H9 (cell line): Measurements from ENCODE around the gene SLC13A5. TPM values are rescaled to one million over a fixed set of nuclear protein-coding genes. Genes with fewer than 3 reads are reported as not detected.

Experiments
- DNase-seq: peaks from one replicate; pipeline ENCODE4 v3.0.0-alpha.2; 2017
- H2AFZ ChIP-seq: one replicate; pipeline ENCODE4 v1.6.1; 2013; ENCODE audit warnings: mild to moderate bottlenecking, low read length, control low read depth, moderate library complexity
- H2AK5ac ChIP-seq: 2 replicates; pipeline ENCODE4 v1.6.1; 2013; ENCODE audit warnings: low read length, control low read depth, mixed read lengths; ENCODE audit not compliant: insufficient read length
- H2BK120ac ChIP-seq: one replicate; pipeline ENCODE4 v1.6.1; 2013; ENCODE audit warnings: low read depth, mild to moderate bottlenecking, low read length, control low read depth, inconsistent platforms; ENCODE audit not compliant: poor library complexity, severe bottlenecking
- H2BK12ac ChIP-seq: 2 replicates; pipeline ENCODE4 v1.6.1; 2013; ENCODE audit warnings: low read length, control low read depth, mixed read lengths, low read depth; ENCODE audit not compliant: insufficient read length
- H2BK15ac ChIP-seq: 2 replicates; pipeline ENCODE4 v1.6.1; 2013; ENCODE audit warnings: low read depth, low read length, control low read depth
- H2BK20ac ChIP-seq: one replicate; pipeline ENCODE4 v1.6.1; 2013; ENCODE audit warnings: low read depth, mild to moderate bottlenecking, low read length, control low read depth, inconsistent platforms; ENCODE audit not compliant: poor library complexity, severe bottlenecking
- H2BK5ac ChIP-seq: 2 replicates; pipeline ENCODE4 v1.6.1; 2013; ENCODE audit warnings: low read length, control low read depth, mixed read lengths; ENCODE audit not compliant: insufficient read length
- H3K14ac ChIP-seq: 2 replicates; pipeline ENCODE4 v1.6.1; 2013; ENCODE audit warnings: low read length, control low read depth; ENCODE audit not compliant: insufficient read depth
- H3K18ac ChIP-seq: 2 replicates; pipeline ENCODE4 v1.6.1; 2013; ENCODE audit warnings: low read depth, mild to moderate bottlenecking, mixed read lengths, low read length, control low read depth; ENCODE audit not compliant: insufficient read length
- H3K23ac ChIP-seq: 2 replicates; pipeline ENCODE4 v1.6.1; 2013; ENCODE audit warnings: low read length, control low read depth, mixed read lengths, low read depth; ENCODE audit not compliant: insufficient read length
- H3K23me2 ChIP-seq: 2 replicates; pipeline ENCODE4 v1.6.1; 2013; ENCODE audit warnings: low read depth, mild to moderate bottlenecking, mixed read lengths, low read length, control low read depth; ENCODE audit not compliant: insufficient read length, poor library complexity, severe bottlenecking
- H3K27ac ChIP-seq: 2 replicates; pipeline ENCODE4 v1.5.1; 2013; ENCODE audit warnings: low read length, control low read depth, mixed read lengths, low read depth; ENCODE audit not compliant: insufficient read length
- H3K27me3 ChIP-seq: 2 replicates; pipeline ENCODE4 v1.6.1; 2013; ENCODE audit warnings: low read length, control low read depth, inconsistent platforms; ENCODE audit not compliant: insufficient read depth
- H3K4ac ChIP-seq: 2 replicates; pipeline ENCODE4 v1.6.1; 2013; ENCODE audit warnings: low read depth, mild to moderate bottlenecking, control low read depth, inconsistent platforms, low read length, moderate library complexity
- H3K4me1 ChIP-seq: 2 replicates; pipeline ENCODE4 v1.6.1; 2013; ENCODE audit warnings: low read length, control low read depth, inconsistent platforms; ENCODE audit not compliant: insufficient read depth
- H3K4me2 ChIP-seq: 2 replicates; pipeline ENCODE4 v1.6.1; 2013; ENCODE audit warnings: low read length, control low read depth, mixed read lengths; ENCODE audit not compliant: insufficient read length, insufficient read depth
- H3K56ac ChIP-seq: 2 replicates; pipeline ENCODE4 v1.6.1; 2013; ENCODE audit warnings: low read depth, mild to moderate bottlenecking, mixed read lengths, low read length, control low read depth; ENCODE audit not compliant: insufficient read length
- H3K79me1 ChIP-seq: 2 replicates; pipeline ENCODE4 v1.6.1; 2013; ENCODE audit warnings: low read depth, mild to moderate bottlenecking, moderate library complexity, low read length, control low read depth, inconsistent platforms; ENCODE audit not compliant: insufficient read depth, poor library complexity, severe bottlenecking
- H3K79me2 ChIP-seq: 2 replicates; pipeline ENCODE4 v1.6.1; 2013; ENCODE audit warnings: low read length, control low read depth, inconsistent platforms; ENCODE audit not compliant: insufficient read depth
- H3K9ac ChIP-seq: 2 replicates; pipeline ENCODE4 v1.6.1; 2013; ENCODE audit warnings: low read length, control low read depth, mixed read lengths; ENCODE audit not compliant: insufficient read length; ENCODE audit errors: extremely low read depth
- H3K9me3 ChIP-seq: one replicate; pipeline ENCODE4 v1.6.1; 2013; ENCODE audit warnings: low read depth, low read length, inconsistent platforms; ENCODE audit not compliant: control insufficient read depth
- H3T11ph ChIP-seq: one replicate; pipeline ENCODE4 v1.6.1; 2013; ENCODE audit warnings: mild to moderate bottlenecking, low read length, control low read depth, inconsistent platforms
- H4K20me1 ChIP-seq: one replicate; pipeline ENCODE4 v1.6.1; 2013; ENCODE audit not compliant: control insufficient read depth, insufficient read length, insufficient read depth
- H4K5ac ChIP-seq: 2 replicates; pipeline ENCODE4 v1.6.1; 2013; ENCODE audit warnings: low read depth, mild to moderate bottlenecking, mixed read lengths, low read length, control low read depth; ENCODE audit not compliant: insufficient read length
- H4K8ac ChIP-seq: replicated peaks from 2 replicates; pipeline ENCODE4 v1.6.1; 2013; ENCODE audit warnings: low read length, control low read depth, mixed read lengths, low read depth; ENCODE audit not compliant: insufficient read length
- H4K91ac ChIP-seq: 2 replicates; pipeline ENCODE4 v1.6.1; 2013; ENCODE audit warnings: low read depth, mild to moderate bottlenecking, moderate library complexity, mixed read lengths, low read length, control low read depth; ENCODE audit not compliant: insufficient read length
- H3K27ac Mint-ChIP-seq, 3 experiments: 2 replicates in 2 of 3; 3 replicates in 1 of 3; pipeline ENCODE4 v1.8.0; 2020 to 2021; ENCODE audit warnings: mixed read lengths in 3 of 3, mild to moderate bottlenecking in 1 of 3, moderate library complexity in 1 of 3
- H3K27me3 Mint-ChIP-seq: 2 replicates; pipeline ENCODE4 v1.8.0; 2021; ENCODE audit warnings: low read depth, mild to moderate bottlenecking, moderate library complexity, mixed read lengths
- H3K36me3 Mint-ChIP-seq, 3 experiments: 2 replicates in 2 of 3; 3 replicates in 1 of 3; pipeline ENCODE4 v1.8.0; 2020 to 2021; ENCODE audit warnings: low read depth in 3 of 3, mixed read lengths in 3 of 3; ENCODE audit not compliant: insufficient read depth in 1 of 3
- H3K4me1 Mint-ChIP-seq, 2 experiments: 2 replicates each; pipeline ENCODE4 v1.8.0; 2020; ENCODE audit warnings: mixed read lengths in 2 of 2
- H3K4me3 Mint-ChIP-seq, 2 experiments: 2 replicates in 1 of 2; 3 replicates in 1 of 2; pipeline ENCODE4 v1.8.0; 2020 to 2021; ENCODE audit warnings: mild to moderate bottlenecking in 2 of 2, mixed read lengths in 2 of 2, moderate library complexity in 1 of 2
- H3K9me3 Mint-ChIP-seq, 2 experiments: 2 replicates in 1 of 2; 3 replicates in 1 of 2; pipeline ENCODE4 v1.8.0; 2020; ENCODE audit warnings: mild to moderate bottlenecking in 2 of 2, mixed read lengths in 2 of 2, moderate library complexity in 1 of 2
- WGBS: extraction: QIAGEN DNeasy Blood & Tissue Kit; methylation state at CpG from one replicate; pipeline ENCODE4 v1.1.7; 2013; ENCODE audit warnings: missing lambda C conversion rate, low lambda C conversion rate, mixed read lengths; ENCODE audit not compliant: insufficient read length; ENCODE audit errors: extremely low coverage; 5-methylcytosine and 5-hydroxymethylcytosine counted together
- total RNA-seq: library from RNA; stranded (reverse); gene quantifications from 2 replicates; pipeline ENCODE4 v1.2.1, GENCODE V29; 2021
- TF ChIP-seq, protein P1 (sequence below): fragments of 200-600 bp; sonication (generic); conservative IDR thresholded peaks from 3 replicates; pipeline ENCODE4 v1.8.0; 2021; ENCODE audit warnings: antibody characterized with exemption, mild to moderate bottlenecking

Gene SLC13A5
- total RNA-seq, 1 experiment from 2014 or later = 1.6 TPM

DNA sequence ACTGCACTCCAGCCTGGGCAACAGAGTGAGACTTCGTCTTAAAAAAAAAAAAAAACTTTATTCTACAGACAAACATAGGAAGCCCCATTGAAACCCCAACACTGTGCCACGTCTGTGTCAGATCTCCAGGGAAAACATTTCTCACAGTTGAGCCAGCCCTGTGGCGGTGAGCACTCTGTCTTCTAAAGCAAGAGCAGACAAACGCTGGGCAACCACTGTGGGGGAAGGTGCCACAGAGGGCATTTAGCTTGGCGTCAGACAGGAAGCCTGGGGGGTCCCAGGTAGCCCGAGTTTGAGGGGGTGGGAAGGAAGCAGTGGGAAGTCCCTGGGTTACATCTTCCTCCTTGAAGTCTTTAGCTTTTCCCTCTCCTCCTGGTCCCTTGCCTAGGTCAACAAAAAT, 45.7 kb downstream of the SLC13A5 start:
- peaks cover 4% of the 10 kb centered on the region for H3K27me3 ChIP-seq
- no peak overlapping the region for H3K14ac ChIP-seq
- no peaks in the 10 kb centered on the region for H3K4me1 ChIP-seq
- no peak overlapping the region for H4K5ac ChIP-seq
- H3K23ac ChIP-seq = no peak overlapping the region
- TF ChIP-seq, protein P1, sequence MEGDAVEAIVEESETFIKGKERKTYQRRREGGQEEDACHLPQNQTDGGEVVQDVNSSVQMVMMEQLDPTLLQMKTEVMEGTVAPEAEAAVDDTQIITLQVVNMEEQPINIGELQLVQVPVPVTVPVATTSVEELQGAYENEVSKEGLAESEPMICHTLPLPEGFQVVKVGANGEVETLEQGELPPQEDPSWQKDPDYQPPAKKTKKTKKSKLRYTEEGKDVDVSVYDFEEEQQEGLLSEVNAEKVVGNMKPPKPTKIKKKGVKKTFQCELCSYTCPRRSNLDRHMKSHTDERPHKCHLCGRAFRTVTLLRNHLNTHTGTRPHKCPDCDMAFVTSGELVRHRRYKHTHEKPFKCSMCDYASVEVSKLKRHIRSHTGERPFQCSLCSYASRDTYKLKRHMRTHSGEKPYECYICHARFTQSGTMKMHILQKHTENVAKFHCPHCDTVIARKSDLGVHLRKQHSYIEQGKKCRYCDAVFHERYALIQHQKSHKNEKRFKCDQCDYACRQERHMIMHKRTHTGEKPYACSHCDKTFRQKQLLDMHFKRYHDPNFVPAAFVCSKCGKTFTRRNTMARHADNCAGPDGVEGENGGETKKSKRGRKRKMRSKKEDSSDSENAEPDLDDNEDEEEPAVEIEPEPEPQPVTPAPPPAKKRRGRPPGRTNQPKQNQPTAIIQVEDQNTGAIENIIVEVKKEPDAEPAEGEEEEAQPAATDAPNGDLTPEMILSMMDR = no peak
- no peak overlapping the region for H3K9ac ChIP-seq
- H2BK5ac ChIP-seq = no peak overlapping the region
- no peaks in the 10 kb centered on the region for H3K9me3 ChIP-seq
- H3K79me2 ChIP-seq = no peaks in the 10 kb centered on the region
- H2BK20ac ChIP-seq = no peak overlapping the region
- no peak overlapping the region for H3K4me2 ChIP-seq
- no CpG with 5 or more reads among the region's 6 CpGs for WGBS
- H3K23me2 ChIP-seq = no peaks in the 10 kb centered on the region
- Mint-ChIP-seq H3K4me1 (peaks cover 0 to 4% of the 10 kb centered on the region in 2 experiments; a peak in 1 of 4 replicates), H3K4me3 (no peak overlapping the region), H3K27ac (no peak overlapping the region), H3K36me3 (no peaks in the 10 kb centered on the region), H3K27me3 (peaks cover 53% of the 10 kb centered on the region), H3K9me3 (no peaks in the 10 kb centered on the region)
- no peak overlapping the region for H2BK12ac ChIP-seq
- H3K27ac ChIP-seq = no peak overlapping the region
- no peak overlapping the region for H4K91ac ChIP-seq
- H2BK15ac ChIP-seq = no peak overlapping the region
- H2AK5ac ChIP-seq = no peak overlapping the region
- no peak overlapping the region for H2BK120ac ChIP-seq
- H3K56ac ChIP-seq = no peak overlapping the region
- peak; percentile 18 for DNase-seq
- no peak overlapping the region for H3K4ac ChIP-seq
- no peaks in the 10 kb centered on the region for H4K20me1 ChIP-seq
- H3K79me1 ChIP-seq = no peaks in the 10 kb centered on the region
- no peak overlapping the region for H3K18ac ChIP-seq
- H4K8ac ChIP-seq = no peak overlapping the region
- no peak overlapping the region for H3T11ph ChIP-seq
- no peak overlapping the region for H2AFZ ChIP-seq
